RWPE2 (cell line): ENCODE results near the gene CORO7.

Experiments used
- ATAC-seq: fragments of 200-7000 bp; cut with Tn5 transposase; 3 replicates; pipeline ENCODE4 v1.9.1; 2021; ENCODE audit warnings: low read depth
- DNase-seq: peaks from one replicate; pipeline ENCODE4 v3.0.0-alpha.2; 2020; ENCODE audit warnings: low spot score
- H3K27ac ChIP-seq: fragments of 450-650 bp; 2 replicates; pipeline ENCODE4 v1.5.1; 2017; ENCODE audit warnings: mild to moderate bottlenecking; ENCODE audit not compliant: poor library complexity, severe bottlenecking
- H3K27me3 ChIP-seq: fragments of 250-450 bp; sonication (Bioruptor Pico); 2 replicates; pipeline ENCODE4 v1.5.1; 2021; ENCODE audit warnings: mild to moderate bottlenecking, moderate library complexity; ENCODE audit not compliant: insufficient read depth, poor library complexity, severe bottlenecking
- H3K36me3 ChIP-seq: fragments of 250-450 bp; sonication (Bioruptor Pico); 2 replicates; pipeline ENCODE4 v1.5.1; 2020; ENCODE audit warnings: low read depth, mild to moderate bottlenecking, moderate library complexity
- H3K4me1 ChIP-seq: fragments of 250-450 bp; sonication (Bioruptor Pico); 2 replicates; pipeline ENCODE4 v1.5.1; 2021; ENCODE audit warnings: mild to moderate bottlenecking, moderate library complexity; ENCODE audit not compliant: insufficient read depth, poor library complexity, severe bottlenecking
- H3K4me3 ChIP-seq: fragments of 250-450 bp; sonication (Bioruptor Pico); 2 replicates; pipeline ENCODE4 v1.5.1; 2021; ENCODE audit warnings: mild to moderate bottlenecking, moderate library complexity; ENCODE audit not compliant: severe bottlenecking
- H3K9me3 ChIP-seq: fragments of 250-450 bp; sonication (Bioruptor Pico); 2 replicates; pipeline ENCODE4 v1.5.1; 2021; ENCODE audit warnings: mild to moderate bottlenecking, moderate library complexity; ENCODE audit not compliant: severe bottlenecking
- CTCF ChIP-seq: fragments of 450-650 bp; IDR thresholded peaks from one replicate; pipeline ENCODE4 v1.5.1; 2017; ENCODE audit warnings: mild to moderate bottlenecking, moderate library complexity; ENCODE audit not compliant: poor library complexity, severe bottlenecking

CORO7 gene

DNA sequence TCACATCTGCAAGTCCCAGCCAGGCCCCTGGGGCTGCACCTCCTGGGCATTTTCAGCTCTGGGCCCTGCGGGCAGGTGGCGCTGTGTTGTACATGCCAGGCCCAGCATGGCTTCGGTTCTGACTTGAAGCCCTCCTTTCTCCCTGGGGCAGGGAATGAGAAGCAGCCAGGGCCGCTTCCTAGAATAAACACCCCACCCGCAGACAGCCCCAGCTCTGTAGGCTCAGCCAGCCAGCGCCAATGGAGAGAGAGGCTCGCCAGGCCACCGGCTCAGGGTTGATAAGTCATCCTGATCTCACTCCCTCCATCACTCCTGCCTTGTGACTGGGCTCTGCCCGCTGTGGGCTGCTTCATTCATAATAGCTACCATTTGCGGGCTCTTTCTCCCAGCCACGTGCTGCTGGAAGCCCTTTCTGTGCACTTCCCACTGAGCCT lies 106.5 kb downstream of the CORO7 start:
- no peaks in the 10 kb centered on the region for H3K9me3 ChIP-seq
- DNase-seq: peak; percentile 67
- H3K4me3 ChIP-seq: no peak overlapping the region
- H3K27me3 ChIP-seq: no peaks in the 10 kb centered on the region
- ATAC-seq: 0 out of 3 replicates have a peak, but pooled peaks have one; percentile 24
- peaks cover 7% of the 10 kb centered on the region for H3K4me1 ChIP-seq
- H3K36me3 ChIP-seq: peaks cover 9% of the 10 kb centered on the region; the same call in 1 of the 2 replicates
- no peak overlapping the region for H3K27ac ChIP-seq
- TF ChIP-seq CTCF: peak; percentile 73

DNA sequence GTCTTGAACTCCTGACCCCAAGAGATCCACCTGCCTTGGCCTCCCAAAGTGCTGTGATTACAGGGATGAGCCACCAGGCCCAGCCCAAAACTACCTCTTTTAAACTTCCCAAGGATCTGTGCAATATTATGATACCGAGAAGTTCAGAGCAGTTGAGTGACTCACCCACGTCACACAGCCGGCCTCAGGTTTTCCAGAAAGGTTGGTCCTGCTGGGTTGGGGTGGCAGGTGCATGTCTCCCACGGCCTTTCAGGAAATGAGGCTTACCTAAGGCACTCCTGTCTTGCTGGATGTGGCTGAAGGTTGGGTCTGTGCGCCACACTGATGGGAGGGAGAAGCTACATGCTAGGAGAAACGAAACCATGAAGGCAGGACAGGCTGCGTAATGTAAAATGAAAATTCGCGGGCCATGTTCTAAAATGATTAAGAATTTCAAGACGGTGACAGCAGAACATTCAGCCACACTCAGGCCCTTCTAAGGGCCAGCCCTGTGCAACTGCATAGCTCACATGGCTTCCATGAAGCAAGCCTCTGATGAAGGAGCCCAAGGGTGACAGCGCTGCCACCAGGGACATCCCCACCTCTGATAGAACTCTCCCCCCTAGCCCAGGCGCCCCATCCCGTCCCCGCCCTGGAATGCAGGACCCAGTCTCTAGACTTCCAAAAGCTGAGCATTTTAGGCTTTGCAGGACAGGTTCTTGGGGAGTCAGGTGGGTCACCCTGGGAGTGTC lies 107.1 kb downstream of the CORO7 start:
- H3K9me3 ChIP-seq: no peaks in the 10 kb centered on the region
- ATAC-seq (no peak), DNase-seq (no peak)
- TF ChIP-seq CTCF: no peak
- H3K4me1 ChIP-seq: peaks cover 7% of the 10 kb centered on the region
- peak overlapping the region; percentile 84 for H3K27ac ChIP-seq
- H3K27me3 ChIP-seq: no peaks in the 10 kb centered on the region
- H3K4me3 ChIP-seq: no peak overlapping the region
- H3K36me3 ChIP-seq: peaks cover 9% of the 10 kb centered on the region; the same call in 1 of the 2 replicates

- Histone ChIP-seq H3K36me3 (peaks cover 11% of the 10 kb centered on the region; the same call in 1 of the 2 replicates), H3K9me3 (no peaks in the 10 kb centered on the region), H3K4me1 (peaks cover 7% of the 10 kb centered on the region), H3K4me3 (peak overlapping the region; percentile 50), H3K27me3 (no peaks in the 10 kb centered on the region), H3K27ac (peak overlapping the region; percentile 84)
- peak; percentile 98 for DNase-seq
- TF ChIP-seq CTCF: no peak
- peak; percentile 90 for ATAC-seq
These were observed 109.0 kb downstream of the CORO7 start for GRCh38 chr16:4307215-4308037.

DNA sequence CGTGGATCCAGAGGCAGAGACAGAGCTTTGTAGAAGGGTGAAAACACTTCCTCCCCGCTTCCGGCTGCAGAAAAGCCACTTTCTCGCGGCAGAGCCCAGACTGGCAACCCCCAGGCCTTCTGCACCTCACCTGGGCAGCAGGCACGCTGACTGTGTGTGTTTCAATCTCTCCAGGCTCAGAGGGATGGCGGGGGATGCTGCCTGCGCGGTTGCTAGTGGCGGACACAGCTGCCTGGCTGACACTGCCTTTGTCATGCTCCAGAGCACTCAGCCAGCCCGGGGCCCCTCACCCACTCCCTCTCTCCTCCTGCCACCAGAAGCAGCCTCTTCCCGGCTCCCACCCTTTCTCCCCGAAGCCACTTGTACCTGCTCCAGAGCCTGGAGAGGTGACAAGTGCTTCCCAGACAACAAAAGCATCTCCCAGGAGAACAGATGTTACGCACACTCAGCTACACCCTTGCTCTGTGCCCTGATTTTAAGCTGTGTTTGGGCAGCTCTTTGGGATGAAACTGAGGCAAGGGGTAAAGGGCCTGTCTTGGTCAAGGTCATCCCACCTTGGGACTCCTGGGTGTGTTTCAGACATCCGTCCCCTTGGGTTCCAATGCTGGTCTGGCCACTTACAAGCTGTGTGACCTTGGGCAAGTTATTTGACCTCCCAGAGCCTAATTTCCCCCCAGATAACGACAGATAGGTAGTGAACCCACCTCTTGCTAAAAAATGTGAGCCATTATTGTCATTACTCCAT lies 109.8 kb downstream of the CORO7 start:
- Histone ChIP-seq H3K4me1 (peaks cover 7% of the 10 kb centered on the region), H3K27me3 (no peaks in the 10 kb centered on the region), H3K9me3 (no peaks in the 10 kb centered on the region), H3K27ac (peak overlapping the region; percentile 84), H3K36me3 (peaks cover 15% of the 10 kb centered on the region), H3K4me3 (peak overlapping the region; percentile 50)
- no peak for TF ChIP-seq CTCF
- ATAC-seq (no peak), DNase-seq (peak; percentile 64)
